ENCODE results near the gene JMJD1C. TPM values are rescaled to one million over a fixed set of nuclear protein-coding genes. Genes with fewer than 3 reads are reported as not detected.

JMJD1C gene
- total RNA-seq, 1 experiment from 2014 or later, result 67.6 TPM

GRCh38 chr10:63199716-63200115 is 266.1 kb downstream of the JMJD1C start:
- H3K27me3 Mint-ChIP-seq (ENCODE audit: unreplicated experiment), result no peaks in the 10 kb centered on the region
- CTCF ChIA-PET, result no interaction called here
- H3K4me3 Mint-ChIP-seq (ENCODE audit: low read depth, unreplicated experiment), result no peak overlapping the region
- H3K4me1 Mint-ChIP-seq (ENCODE audit: low read depth, unreplicated experiment), result no peaks in the 10 kb centered on the region
- H3K9me3 Mint-ChIP-seq (ENCODE audit: low read depth, unreplicated experiment), result no peaks in the 10 kb centered on the region
- DNase-seq, result no peak
- intact Hi-C loops (cut with micrococcal nuclease; ENCODE audit: unreplicated experiment), result no loop called here
- peaks cover 33% of the 10 kb centered on the region for H3K36me3 Mint-ChIP-seq (ENCODE audit: insufficient read depth, unreplicated experiment)
- no peak for TF ChIP-seq CTCF (IDR thresholded peaks at IDR 0.05; ENCODE audit: unreplicated experiment)
- BruUV-seq (replicated peaks), result no TSS peak
- no peak overlapping the region for H3K27ac Mint-ChIP-seq (ENCODE audit: unreplicated experiment)

DNA sequence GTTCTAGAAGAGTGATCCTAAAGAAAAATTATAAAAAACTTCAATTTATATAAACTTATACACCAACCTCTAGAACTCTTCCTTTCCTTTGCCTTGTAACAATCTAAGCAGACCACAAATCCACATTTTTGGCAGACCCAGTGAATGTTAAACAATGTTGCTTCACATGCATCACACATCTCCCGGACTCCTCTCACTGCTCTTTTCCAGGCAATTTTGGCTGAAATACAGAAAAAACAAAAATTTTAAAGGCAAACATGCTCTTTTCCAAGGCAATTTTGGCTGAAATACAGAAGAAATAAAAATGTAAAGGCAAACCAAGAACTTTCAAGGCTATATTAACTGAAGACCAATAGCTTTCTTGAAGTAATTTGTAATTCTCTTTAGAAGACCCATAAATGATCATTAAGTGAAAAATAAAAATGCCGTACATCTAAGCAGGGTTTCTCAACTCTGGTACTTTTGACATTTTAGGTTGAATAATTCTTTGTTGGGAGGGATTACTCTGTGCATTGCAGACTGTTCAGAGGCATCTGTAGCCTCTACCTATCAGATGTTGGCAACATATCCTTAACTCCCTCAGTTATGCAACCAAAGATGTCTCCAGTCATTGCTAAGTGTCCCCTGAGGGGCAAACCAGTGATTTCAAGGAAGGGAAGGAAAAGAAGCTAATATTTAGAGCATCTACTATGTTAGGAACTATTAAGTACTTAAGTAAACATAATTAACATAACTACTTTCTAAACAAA is 268.3 kb downstream of the JMJD1C start:
- TF ChIP-seq CTCF (IDR thresholded peaks at IDR 0.05; ENCODE audit: unreplicated experiment), result no peak
- H3K27me3 Mint-ChIP-seq (ENCODE audit: unreplicated experiment), result no peaks in the 10 kb centered on the region
- CTCF ChIA-PET, result interaction anchor here (0.6 kb wide), 1 partner anchor 442 kb away, joined by 4 read pairs; no protein-coding TSS in a partner anchor
- H3K27ac Mint-ChIP-seq (ENCODE audit: unreplicated experiment), result no peak overlapping the region
- intact Hi-C loops (cut with micrococcal nuclease; ENCODE audit: unreplicated experiment), result no loop called here
- no peak overlapping the region for H3K4me3 Mint-ChIP-seq (ENCODE audit: low read depth, unreplicated experiment)
- no TSS peak for BruUV-seq (replicated peaks)
- H3K4me1 Mint-ChIP-seq (ENCODE audit: low read depth, unreplicated experiment), result no peaks in the 10 kb centered on the region
- DNase-seq, result no peak
- H3K9me3 Mint-ChIP-seq (ENCODE audit: low read depth, unreplicated experiment), result no peaks in the 10 kb centered on the region
- peaks cover 48% of the 10 kb centered on the region for H3K36me3 Mint-ChIP-seq (ENCODE audit: insufficient read depth, unreplicated experiment)

GRCh38 chr10:63192826-63193225 is 273.0 kb downstream of the JMJD1C start:
- no peaks in the 10 kb centered on the region for H3K4me1 Mint-ChIP-seq (ENCODE audit: low read depth, unreplicated experiment)
- H3K4me3 Mint-ChIP-seq (ENCODE audit: low read depth, unreplicated experiment), result no peak overlapping the region
- peaks cover 68% of the 10 kb centered on the region for H3K36me3 Mint-ChIP-seq (ENCODE audit: insufficient read depth, unreplicated experiment)
- H3K27me3 Mint-ChIP-seq (ENCODE audit: unreplicated experiment), result no peaks in the 10 kb centered on the region
- intact Hi-C loops (cut with micrococcal nuclease; ENCODE audit: unreplicated experiment), result no loop called here
- no peak overlapping the region for H3K27ac Mint-ChIP-seq (ENCODE audit: unreplicated experiment)
- TF ChIP-seq CTCF (IDR thresholded peaks at IDR 0.05; ENCODE audit: unreplicated experiment), result no peak
- H3K9me3 Mint-ChIP-seq (ENCODE audit: low read depth, unreplicated experiment), result no peaks in the 10 kb centered on the region
- no peak for DNase-seq
- CTCF ChIA-PET, result no interaction called here
- BruUV-seq (replicated peaks), result no TSS peak

GRCh38 chr10:63175534-63175933 is 290.2 kb downstream of the JMJD1C start:
- no peak overlapping the region for H3K27ac Mint-ChIP-seq (ENCODE audit: unreplicated experiment)
- no peaks in the 10 kb centered on the region for H3K9me3 Mint-ChIP-seq (ENCODE audit: low read depth, unreplicated experiment)
- H3K4me3 Mint-ChIP-seq (ENCODE audit: low read depth, unreplicated experiment), result no peak overlapping the region
- H3K27me3 Mint-ChIP-seq (ENCODE audit: unreplicated experiment), result no peaks in the 10 kb centered on the region
- intact Hi-C loops (cut with micrococcal nuclease; ENCODE audit: unreplicated experiment), result no loop called here
- peaks cover 50% of the 10 kb centered on the region for H3K36me3 Mint-ChIP-seq (ENCODE audit: insufficient read depth, unreplicated experiment)
- DNase-seq, result no peak
- H3K4me1 Mint-ChIP-seq (ENCODE audit: low read depth, unreplicated experiment), result no peaks in the 10 kb centered on the region
- BruUV-seq (replicated peaks), result no TSS peak
- no peak for TF ChIP-seq CTCF (IDR thresholded peaks at IDR 0.05; ENCODE audit: unreplicated experiment)
- CTCF ChIA-PET, result no interaction called here
